Left lung (tissue), 10 donors: ENCODE measurements around the gene ACP3. TPM values are rescaled to one million over a fixed set of nuclear protein-coding genes. Genes with fewer than 3 reads are reported as not detected.

ENCODE experiments used
- ATAC-seq: fragments of 200-7000 bp; cut with Tn5 transposase; one replicate; pipeline ENCODE4 v1.9.1; 2020; ENCODE audit warnings: moderate library complexity
- DNase-seq, 4 donors: peaks; one replicate each; pipeline ENCODE4 v3.0.0-alpha.2; 2013 to 2020
- H3K27ac ChIP-seq, 2 donors: fragments of 200-600 bp; sonication (generic) in 1 of 2; one replicate each; pipeline versions ENCODE4 v1.5.0 to v1.8.0; 2020 to 2021
- H3K27me3 ChIP-seq, 2 donors: fragments of 200-600 bp; sonication (generic) in 1 of 2; one replicate each; pipeline versions ENCODE4 v1.5.0 to v1.8.0; 2020 to 2021
- H3K36me3 ChIP-seq, 2 donors: fragments of 200-600 bp; sonication (generic) in 1 of 2; one replicate each; pipeline versions ENCODE4 v1.5.0 to v1.8.0; 2020 to 2021
- H3K4me1 ChIP-seq, 2 donors: fragments of 200-600 bp; one replicate each; pipeline ENCODE4 v1.8.0; 2021
- H3K4me3 ChIP-seq, 2 donors: fragments of 200-600 bp; sonication (generic) in 1 of 2; one replicate each; pipeline versions ENCODE4 v1.5.0 to v1.8.0; 2020 to 2021; ENCODE audit warnings: mild to moderate bottlenecking in 1 of 2
- H3K9me3 ChIP-seq, 2 donors: fragments of 200-600 bp; sonication (generic) in 1 of 2; one replicate each; pipeline versions ENCODE4 v1.5.0 to v1.8.0; 2020 to 2021
- intact Hi-C, 2 donors: fragments of 100-400 bp; cut with DNase I; formaldehyde crosslinking; loops; one replicate each; pipeline versions ENCODE4 v1.11.2 to v1.14.2; 2022
- polyA plus RNA-seq, 6 donors: library from polyadenylated mRNA; unstranded; fragments of 120-200 nt; gene quantifications; one replicate each; pipeline ENCODE4 v1.2.1, GENCODE V29; 2013; ENCODE audit not compliant: insufficient read length in 6 of 6
- total RNA-seq, 2 donors: library from RNA; stranded (reverse); fragmentation: NEBNext Ultra II Directional; extraction: Animal tissue kit (Norgen Biotek cat#: 25700); gene quantifications; one replicate each; pipeline ENCODE4 v1.2.1, GENCODE V29; 2021
- TF ChIP-seq, protein P1 (sequence below), 2 donors: fragments of 200-600 bp; sonication (generic) in 1 of 2; IDR thresholded peaks; one replicate each; pipeline versions ENCODE4 v1.5.0 to v1.8.0; 2021; ENCODE audit warnings: antibody characterized with exemption in 2 of 2
- donor health status: DM: no; HTN: yes; CAD: no.
- donor health status: DM: no; HTN: no; CAD: no.

The ACP3 gene
- total and polyA plus RNA-seq, 8 donors: 2.7 to 24.3 (median 4.6) TPM

- TF ChIP-seq, protein P1, sequence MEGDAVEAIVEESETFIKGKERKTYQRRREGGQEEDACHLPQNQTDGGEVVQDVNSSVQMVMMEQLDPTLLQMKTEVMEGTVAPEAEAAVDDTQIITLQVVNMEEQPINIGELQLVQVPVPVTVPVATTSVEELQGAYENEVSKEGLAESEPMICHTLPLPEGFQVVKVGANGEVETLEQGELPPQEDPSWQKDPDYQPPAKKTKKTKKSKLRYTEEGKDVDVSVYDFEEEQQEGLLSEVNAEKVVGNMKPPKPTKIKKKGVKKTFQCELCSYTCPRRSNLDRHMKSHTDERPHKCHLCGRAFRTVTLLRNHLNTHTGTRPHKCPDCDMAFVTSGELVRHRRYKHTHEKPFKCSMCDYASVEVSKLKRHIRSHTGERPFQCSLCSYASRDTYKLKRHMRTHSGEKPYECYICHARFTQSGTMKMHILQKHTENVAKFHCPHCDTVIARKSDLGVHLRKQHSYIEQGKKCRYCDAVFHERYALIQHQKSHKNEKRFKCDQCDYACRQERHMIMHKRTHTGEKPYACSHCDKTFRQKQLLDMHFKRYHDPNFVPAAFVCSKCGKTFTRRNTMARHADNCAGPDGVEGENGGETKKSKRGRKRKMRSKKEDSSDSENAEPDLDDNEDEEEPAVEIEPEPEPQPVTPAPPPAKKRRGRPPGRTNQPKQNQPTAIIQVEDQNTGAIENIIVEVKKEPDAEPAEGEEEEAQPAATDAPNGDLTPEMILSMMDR (IDR thresholded peaks at IDR 0.05): no peak
- H3K36me3 ChIP-seq: no peaks in the 10 kb centered on the region
- no peak overlapping the region for H3K27ac ChIP-seq
- ATAC-seq: no peak
- peaks cover 0 to 12% of the 10 kb centered on the region in 2 donors for H3K9me3 ChIP-seq
- peaks cover 9 to 18% of the 10 kb centered on the region in 2 donors for H3K4me1 ChIP-seq
- no peaks in the 10 kb centered on the region for H3K27me3 ChIP-seq
- no peak overlapping the region for H3K4me3 ChIP-seq
- DNase-seq: no peak
- intact Hi-C loops: no loop called here
These were observed 38.2 kb upstream of the ACP3 start for GRCh38 chr3:132279030-132279429.

GRCh38 chr3:132283440-132283839 lies 33.8 kb upstream of the ACP3 start:
- peak; percentile 90 for ATAC-seq
- peak overlapping the region; percentile 45 to 94 for H3K27ac ChIP-seq
- intact Hi-C loops: no loop called here

GRCh38 chr3:132283916-132284405 lies 33.2 kb upstream of the ACP3 start:
- Histone ChIP-seq H3K27ac (peak overlapping the region; percentile 45 to 94), H3K27me3 (no peaks in the 10 kb centered on the region), H3K36me3 (no peaks in the 10 kb centered on the region), H3K9me3 (no peaks in the 10 kb centered on the region), H3K4me1 (peaks cover 10 to 36% of the 10 kb centered on the region in 2 donors), H3K4me3 (no peak overlapping the region)
- ATAC-seq: peak; percentile 26
- no peak for DNase-seq
- TF ChIP-seq, protein P1 (IDR thresholded peaks at IDR 0.05): no peak
- intact Hi-C loops: no loop called here

More at GRCh38 chr3:132283440-132283839, 33.8 kb upstream of the ACP3 start:
- no peaks in the 10 kb centered on the region for H3K27me3 ChIP-seq
- H3K4me3 ChIP-seq: no peak overlapping the region
- no peaks in the 10 kb centered on the region for H3K9me3 ChIP-seq
- H3K36me3 ChIP-seq: no peaks in the 10 kb centered on the region
- TF ChIP-seq, protein P1 (IDR thresholded peaks at IDR 0.05): no peak
- peaks cover 10 to 36% of the 10 kb centered on the region in 2 donors for H3K4me1 ChIP-seq
- peak in 2 of 4 donors; percentile 17 to 35 for DNase-seq

DNA sequence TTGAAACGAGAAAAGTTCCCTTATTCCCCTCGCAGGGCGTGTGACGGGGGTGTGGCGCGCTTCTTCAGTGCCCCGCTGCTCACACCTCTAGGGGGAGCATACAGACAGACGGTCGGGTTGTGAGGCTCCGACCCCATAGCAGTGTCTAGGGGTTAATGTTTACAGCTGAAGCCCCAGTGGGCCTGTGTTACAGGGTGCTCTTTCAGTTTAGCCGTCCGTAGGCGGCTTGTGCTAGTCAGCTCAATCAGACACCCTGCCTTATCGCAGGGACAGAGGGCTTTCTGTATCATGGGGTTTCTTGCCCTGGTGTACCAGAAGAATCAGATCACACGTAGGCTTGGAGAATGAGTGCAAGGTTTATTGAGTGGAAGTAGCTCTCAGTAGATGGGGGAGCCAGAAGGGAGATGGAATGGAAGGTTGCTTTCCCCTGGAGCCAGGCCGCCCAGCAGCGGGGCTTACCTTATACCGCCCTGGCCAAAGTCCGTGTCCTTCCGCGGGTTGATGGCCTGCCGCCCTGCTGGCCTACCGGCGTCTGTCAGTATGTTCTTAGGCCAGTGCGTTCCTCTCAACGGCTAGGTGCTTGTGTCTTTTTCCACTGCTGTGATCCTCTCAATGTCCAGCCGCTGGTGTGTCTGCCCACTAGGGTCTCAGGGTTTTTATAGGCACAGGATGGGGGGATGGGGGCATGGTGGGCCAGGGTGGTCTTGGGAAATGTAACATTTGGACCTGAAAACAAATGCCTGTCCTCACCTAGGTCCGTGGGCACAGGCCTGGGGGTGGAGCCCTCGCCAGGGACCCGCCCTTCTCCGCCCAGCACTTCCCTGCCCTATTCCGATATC lies 32.2 kb upstream of the ACP3 start:
- ATAC-seq: peak; percentile 66

DNA sequence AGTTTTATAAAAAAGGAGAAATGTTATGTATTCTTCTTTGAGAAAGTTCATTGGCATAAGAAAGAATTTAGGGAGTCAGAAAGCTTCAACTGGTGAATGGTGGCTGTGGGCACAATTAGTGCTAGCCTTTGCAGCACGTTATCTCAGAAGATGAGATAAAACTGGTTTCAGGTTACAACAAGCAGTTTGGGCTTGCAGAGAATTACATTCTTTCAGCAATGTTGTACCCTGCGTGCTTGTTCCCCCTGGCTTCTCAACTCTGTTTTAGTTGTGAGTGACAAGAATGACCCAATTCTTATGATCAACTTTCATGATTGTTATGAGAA lies 31.6 kb upstream of the ACP3 start:
- Histone ChIP-seq H3K27ac (peak overlapping the region in 1 of 2 donors; percentile 94), H3K4me1 (peaks cover 10 to 41% of the 10 kb centered on the region in 2 donors), H3K9me3 (no peaks in the 10 kb centered on the region), H3K4me3 (no peak overlapping the region), H3K36me3 (no peaks in the 10 kb centered on the region), H3K27me3 (no peaks in the 10 kb centered on the region)
- intact Hi-C loops: no loop called here
- DNase-seq (peak in 1 of 4 donors; percentile 23), ATAC-seq (peak; percentile 13)
- TF ChIP-seq, protein P1 (IDR thresholded peaks at IDR 0.05): no peak

More for the DNA sequence above, 32.2 kb upstream of the ACP3 start:
- Histone ChIP-seq H3K27ac (peak overlapping the region in 1 of 2 donors; percentile 94), H3K9me3 (no peaks in the 10 kb centered on the region), H3K4me1 (peaks cover 10 to 36% of the 10 kb centered on the region in 2 donors), H3K27me3 (no peaks in the 10 kb centered on the region), H3K36me3 (no peaks in the 10 kb centered on the region), H3K4me3 (no peak overlapping the region)
- intact Hi-C loops: no loop called here
- TF ChIP-seq, protein P1 (IDR thresholded peaks at IDR 0.05): no peak
- DNase-seq: peak in 1 of 4 donors; percentile 76
